Neural progenitor cell (in vitro differentiated cells): ENCODE results near the gene CD9.

Experiments
- CTCF ChIP-seq: fragments of 200-600 bp; sonication (generic); IDR thresholded peaks from 2 replicates; pipeline ENCODE4 v1.5.1; 2017; ENCODE audit warnings: antibody characterized with exemption, mild to moderate bottlenecking
- EZH2 ChIP-seq: fragments of 200-600 bp; sonication (generic); IDR thresholded peaks from 2 replicates; pipeline ENCODE4 v1.6.1; 2017; ENCODE audit warnings: antibody characterized with exemption, mild to moderate bottlenecking, moderate library complexity

- TF ChIP-seq CTCF (no peak), EZH2 (no peak)
Observed at GRCh38 chr12:6280672-6281071, 80.5 kb downstream of the CD9 start.
